SK-N-SH (cell line): ENCODE measurements around the gene LEMD1. TPM values are rescaled to one million over a fixed set of nuclear protein-coding genes. Genes with fewer than 3 reads are reported as not detected.
"Not testable (repeated sequence)": the region's sequence is repeated elsewhere in the genome, so short reads cannot be mapped to it uniquely, and the experiment has no call there.

Experiments used
- CTCF ChIA-PET: fragments of 300-600, 350-600 bp; formaldehyde crosslinking; extraction: SDS; loops from one replicate; lab custom pipeline; 2021; lab: Yijun Ruan, JAX
- POLR2A ChIA-PET: fragments of 350-600 bp; sonication (Branson Sonifier 250); formaldehyde crosslinking; extraction: SDS; loops from one replicate; lab custom pipeline; 2020; ENCODE audit warnings: antibody characterized with exemption, inconsistent platforms; lab: Yijun Ruan, JAX
- DNase-seq: peaks from one replicate; pipeline ENCODE4 v3.0.0; 2012
- H2AFZ ChIP-seq: fragments of 200-600 bp; sonication (generic); 2 replicates; pipeline ENCODE4 v1.8.1; 2016; ENCODE audit warnings: antibody characterized with exemption, mild to moderate bottlenecking, low read depth
- H3F3A ChIP-seq: fragments of 200-600 bp; sonication (generic); replicated peaks from 2 replicates; pipeline ENCODE3; 2016; ENCODE audit warnings: antibody characterized with exemption, mild to moderate bottlenecking; ENCODE audit not compliant: insufficient read depth
- H3K27ac ChIP-seq, 2 experiments: fragments of 200-500 bp in 1 of 2; fragments of 200-600 bp in 1 of 2; sonication (Bioruptor generic) in 1 of 2; sonication (generic), shearing (Covaris generic) in 1 of 2; 2 replicates each; pipeline versions ENCODE4 v1.5.1 to v1.6.1; 2014 to 2016; ENCODE audit warnings: low read depth in 2 of 2, inconsistent platforms in 1 of 2, low read length in 1 of 2, mild to moderate bottlenecking in 1 of 2, mixed read lengths in 1 of 2
- H3K27me3 ChIP-seq: fragments of 200-600 bp; sonication (generic), shearing (Covaris generic); 2 replicates; pipeline ENCODE4 v1.6.1; 2016; ENCODE audit warnings: mixed run types; ENCODE audit not compliant: insufficient read depth
- H3K36me3 ChIP-seq, 2 experiments: fragments of 200-500 bp in 1 of 2; fragments of 200-600 bp in 1 of 2; sonication (Bioruptor generic) in 1 of 2; sonication (generic) in 1 of 2; replicated peaks in 1 of 2; 2 replicates each; pipeline versions ENCODE3 to v1.5.1; 2014 to 2016; ENCODE audit warnings: low read length in 1 of 2, mild to moderate bottlenecking in 1 of 2; ENCODE audit not compliant: insufficient read depth in 2 of 2, control insufficient read depth in 1 of 2
- H3K4me1 ChIP-seq, 2 experiments: fragments of 200-500 bp in 1 of 2; fragments of 200-600 bp in 1 of 2; sonication (Bioruptor generic) in 1 of 2; sonication (generic), shearing (Covaris generic) in 1 of 2; 2 replicates each; pipeline versions ENCODE4 v1.5.1 to v1.6.1; 2014 to 2016; ENCODE audit warnings: low read depth in 1 of 2, low read length in 1 of 2, mixed run types in 1 of 2; ENCODE audit not compliant: insufficient read depth in 2 of 2, control insufficient read depth in 1 of 2
- H3K4me2 ChIP-seq: fragments of 200-600 bp; sonication (generic), shearing (Covaris generic); 2 replicates; pipeline ENCODE4 v1.6.1; 2017; ENCODE audit warnings: mixed run types
- H3K4me3 ChIP-seq, 2 experiments: fragments of 200-500 bp in 1 of 2; fragments of 200-600 bp in 1 of 2; sonication (Bioruptor generic) in 1 of 2; sonication (generic), shearing (Covaris generic) in 1 of 2; 2 replicates each; pipeline versions ENCODE4 v1.5.1 to v1.8.1; 2014 to 2016; ENCODE audit warnings: low read depth in 2 of 2, inconsistent platforms in 1 of 2, low read length in 1 of 2, mild to moderate bottlenecking in 1 of 2, mixed read lengths in 1 of 2, moderate library complexity in 1 of 2
- H3K79me2 ChIP-seq: fragments of 200-600 bp; sonication (generic); 2 replicates; pipeline ENCODE4 v1.8.1; 2017; ENCODE audit warnings: mild to moderate bottlenecking; ENCODE audit not compliant: insufficient read depth
- H3K9ac ChIP-seq: fragments of 200-600 bp; sonication (generic); 2 replicates; pipeline ENCODE4 v1.6.1; 2017; ENCODE audit warnings: mixed run types
- H3K9me2 ChIP-seq: fragments of 200-600 bp; sonication (generic); 2 replicates; pipeline ENCODE4 v1.6.1; 2017; ENCODE audit warnings: mixed run types
- H3K9me3 ChIP-seq: fragments of 200-600 bp; sonication (generic); 2 replicates; pipeline ENCODE4 v1.6.1; 2017; ENCODE audit warnings: mixed run types, mild to moderate bottlenecking, moderate library complexity
- H4K20me1 ChIP-seq: fragments of 200-600 bp; sonication (generic); 2 replicates; pipeline ENCODE4 v1.6.1; 2017; ENCODE audit warnings: mild to moderate bottlenecking, mixed run types; ENCODE audit not compliant: insufficient read depth
- ELF1 ChIP-seq: IDR thresholded peaks from 2 replicates; pipeline ENCODE4 v1.4.0; 2012
- EP300 ChIP-seq, 2 experiments: IDR thresholded peaks; 2 replicates each; pipeline versions ENCODE4 v1.4.0 to v1.6.1; 2012; ENCODE audit warnings: borderline replicate concordance in 1 of 2, low read depth in 1 of 2, low read length in 1 of 2
- EZH2phosphoT487 ChIP-seq: fragments of 200-600 bp; sonication (generic); IDR thresholded peaks from 2 replicates; pipeline ENCODE4 v1.6.1; 2017; ENCODE audit warnings: low read depth, mixed run types, mild to moderate bottlenecking, antibody characterized with exemption, moderate library complexity, borderline replicate concordance
- FOSL2 ChIP-seq: IDR thresholded peaks from 2 replicates; pipeline ENCODE4 v1.4.0; 2012; ENCODE audit warnings: low read depth, mild to moderate bottlenecking, moderate library complexity, borderline replicate concordance
- FOXM1 ChIP-seq: IDR thresholded peaks from 2 replicates; pipeline ENCODE4 v1.4.0; 2012; ENCODE audit warnings: low read depth, mild to moderate bottlenecking
- GATA2 ChIP-seq: sonication (generic); formaldehyde crosslinking; IDR thresholded peaks from 2 replicates; pipeline ENCODE4 v1.5.0; 2020; ENCODE audit warnings: mild to moderate bottlenecking, missing genetic modification reagents
- MEF2A ChIP-seq: IDR thresholded peaks from 2 replicates; pipeline ENCODE4 v1.4.0; 2012; ENCODE audit warnings: low read depth, borderline replicate concordance
- NFIC ChIP-seq: IDR thresholded peaks from 2 replicates; pipeline ENCODE4 v1.4.0; 2012; ENCODE audit warnings: borderline replicate concordance
- NRF1 ChIP-seq: IDR thresholded peaks from 2 replicates; pipeline ENCODE4 v1.6.1; 2012; ENCODE audit warnings: low read depth, mild to moderate bottlenecking, low read length
- SMC3 ChIP-seq: IDR thresholded peaks from 2 replicates; pipeline ENCODE4 v1.6.1; 2012; ENCODE audit warnings: low read depth, low read length, improper control_type of control experiment
- WGBS: methylation state at CpG from one replicate; pipeline ENCODE4 v1.1.6; 2017; ENCODE audit warnings: low lambda C conversion rate; 5-methylcytosine and 5-hydroxymethylcytosine counted together
- polyA plus RNA-seq, 3 experiments: library from polyadenylated mRNA; depleted of rRNA; stranded (reverse); fragments of >200 nt; gene quantifications; 2 replicates each; pipeline ENCODE4 v1.2.3, GENCODE V29; 2012
- TF ChIP-seq, protein P1 (sequence below): IDR thresholded peaks from 2 replicates; pipeline ENCODE4 v1.4.0; 2012; ENCODE audit warnings: low read depth, borderline replicate concordance
- TF ChIP-seq, protein P2 (sequence below): fragments of 200-600 bp; sonication (generic); IDR thresholded peaks from 2 replicates; pipeline ENCODE4 v1.6.1; 2017; ENCODE audit warnings: antibody characterized with exemption, mild to moderate bottlenecking, moderate library complexity

Gene LEMD1
- polyA plus RNA-seq, 1 of the 3 experiments (the other 2 are of a cell fraction) = not detected

DNA sequence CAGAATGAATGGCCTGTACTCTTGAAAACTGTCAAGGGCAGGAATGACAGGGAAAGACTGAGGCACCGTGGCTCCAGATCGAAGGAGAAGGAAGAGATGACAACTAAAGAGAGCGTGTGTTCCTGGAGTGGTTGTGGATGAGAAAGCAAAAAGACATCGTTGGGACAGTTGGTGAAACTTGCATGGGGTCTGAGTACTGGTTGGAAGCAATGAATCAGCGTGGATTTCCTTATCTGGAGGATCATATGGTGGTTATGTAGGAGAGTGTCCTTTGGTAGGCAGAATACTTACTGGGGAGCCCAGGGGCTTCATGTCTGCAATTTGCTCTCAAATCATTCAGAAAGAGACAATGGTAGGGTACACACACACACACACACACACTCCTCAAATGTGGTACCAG lies 13.9 kb downstream of the LEMD1 start:
- H3K27me3 ChIP-seq = peaks cover 7% of the 10 kb centered on the region; the same call in 1 of the 2 replicates
- TF ChIP-seq, protein P1, sequence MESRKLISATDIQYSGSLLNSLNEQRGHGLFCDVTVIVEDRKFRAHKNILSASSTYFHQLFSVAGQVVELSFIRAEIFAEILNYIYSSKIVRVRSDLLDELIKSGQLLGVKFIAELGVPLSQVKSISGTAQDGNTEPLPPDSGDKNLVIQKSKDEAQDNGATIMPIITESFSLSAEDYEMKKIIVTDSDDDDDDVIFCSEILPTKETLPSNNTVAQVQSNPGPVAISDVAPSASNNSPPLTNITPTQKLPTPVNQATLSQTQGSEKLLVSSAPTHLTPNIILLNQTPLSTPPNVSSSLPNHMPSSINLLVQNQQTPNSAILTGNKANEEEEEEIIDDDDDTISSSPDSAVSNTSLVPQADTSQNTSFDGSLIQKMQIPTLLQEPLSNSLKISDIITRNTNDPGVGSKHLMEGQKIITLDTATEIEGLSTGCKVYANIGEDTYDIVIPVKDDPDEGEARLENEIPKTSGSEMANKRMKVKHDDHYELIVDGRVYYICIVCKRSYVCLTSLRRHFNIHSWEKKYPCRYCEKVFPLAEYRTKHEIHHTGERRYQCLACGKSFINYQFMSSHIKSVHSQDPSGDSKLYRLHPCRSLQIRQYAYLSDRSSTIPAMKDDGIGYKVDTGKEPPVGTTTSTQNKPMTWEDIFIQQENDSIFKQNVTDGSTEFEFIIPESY = no peak
- no peak for DNase-seq
- H3K27ac ChIP-seq = no peak overlapping the region
- no peaks in the 10 kb centered on the region for H3K36me3 ChIP-seq
- no peaks in the 10 kb centered on the region for H3F3A ChIP-seq
- H3K4me2 ChIP-seq = no peak overlapping the region
- no peak overlapping the region for H2AFZ ChIP-seq
- H3K9ac ChIP-seq = no peak overlapping the region
- H3K4me3 ChIP-seq = no peak overlapping the region
- no peaks in the 10 kb centered on the region for H3K9me3 ChIP-seq
- POLR2A ChIA-PET = no interaction called here
- H4K20me1 ChIP-seq = no peaks in the 10 kb centered on the region
- no peaks in the 10 kb centered on the region for H3K9me2 ChIP-seq
- CTCF ChIA-PET = interaction anchor here (2.8 kb wide), 1 partner anchor 78 kb away, joined by 14 read pairs; no protein-coding TSS in a partner anchor
- H3K4me1 ChIP-seq = no peaks in the 10 kb centered on the region
- no peaks in the 10 kb centered on the region for H3K79me2 ChIP-seq
- 35% methylated on average over 5 of the region's 5 CpGs for WGBS

GRCh38 chr1:205406252-205406651 lies 15.6 kb downstream of the LEMD1 start:
- H3K27me3 ChIP-seq, DNase-seq, H3K4me2 ChIP-seq, H3K4me1 ChIP-seq, H3K9ac ChIP-seq, H3K36me3 ChIP-seq, H3K4me3 ChIP-seq, H3K9me2 ChIP-seq, H2AFZ ChIP-seq, H4K20me1 ChIP-seq, H3F3A ChIP-seq, H3K79me2 ChIP-seq, POLR2A ChIA-PET, H3K9me3 ChIP-seq, H3K27ac ChIP-seq: not testable (repeated sequence)
- CTCF ChIA-PET = interaction anchor here (1.1 to 1.5 kb wide), 4 partner anchors 9 to 117 kb away, joined by 3 to 5 read pairs (median 4); no protein-coding TSS in a partner anchor
- WGBS = 35% methylated on average over 5 of the region's 12 CpGs

DNA sequence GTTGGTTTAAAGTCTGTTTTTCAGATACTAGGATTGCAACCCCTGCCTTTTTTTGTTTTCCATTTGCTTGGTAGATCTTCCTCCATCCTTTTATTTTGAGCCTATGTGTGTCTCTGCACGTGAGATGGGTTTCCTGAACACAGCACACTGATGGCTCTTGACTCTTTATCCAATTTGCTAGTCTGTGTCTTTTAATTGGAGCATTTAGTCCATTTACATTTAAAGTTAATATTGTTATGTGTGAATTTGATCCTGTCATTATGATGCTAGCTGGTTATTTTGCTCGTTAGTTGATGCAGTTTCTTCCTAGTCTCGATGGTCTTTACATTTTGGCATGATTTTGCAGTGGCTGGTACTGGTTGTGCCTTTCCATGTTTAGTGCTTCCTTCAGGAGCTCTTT lies 17.4 kb downstream of the LEMD1 start:
- H3K9me3 ChIP-seq, H3K79me2 ChIP-seq, H3K4me1 ChIP-seq, H3K9ac ChIP-seq, H3F3A ChIP-seq, DNase-seq, H3K36me3 ChIP-seq, H3K27me3 ChIP-seq, CTCF ChIA-PET, H4K20me1 ChIP-seq, H3K4me3 ChIP-seq, H3K27ac ChIP-seq, POLR2A ChIA-PET, H3K9me2 ChIP-seq, H3K4me2 ChIP-seq, H2AFZ ChIP-seq: not testable (repeated sequence)
- 9% methylated on average over 3 of the region's 3 CpGs for WGBS

GRCh38 chr1:205398586-205398985 lies 23.3 kb downstream of the LEMD1 start:
- 87% methylated on average over 4 of the region's 4 CpGs for WGBS
- H3K4me2 ChIP-seq = no peak overlapping the region
- H4K20me1 ChIP-seq = no peaks in the 10 kb centered on the region
- H3K27me3 ChIP-seq = no peaks in the 10 kb centered on the region
- H3K36me3 ChIP-seq = no peaks in the 10 kb centered on the region
- H3K4me1 ChIP-seq = no peaks in the 10 kb centered on the region
- no peak overlapping the region for H2AFZ ChIP-seq
- H3K27ac ChIP-seq = no peak overlapping the region
- H3F3A ChIP-seq = no peaks in the 10 kb centered on the region
- CTCF ChIA-PET = interaction anchor here (0.9 to 7.1 kb wide), 8 partner anchors 9 to 125 kb away, joined by 3 to 190 read pairs (median 11); no protein-coding TSS in a partner anchor
- no peak overlapping the region for H3K4me3 ChIP-seq
- no peaks in the 10 kb centered on the region for H3K79me2 ChIP-seq
- POLR2A ChIA-PET = no interaction called here
- DNase-seq = no peak
- no peak overlapping the region for H3K9ac ChIP-seq
- no peaks in the 10 kb centered on the region for H3K9me2 ChIP-seq
- no peaks in the 10 kb centered on the region for H3K9me3 ChIP-seq
- TF ChIP-seq EZH2phosphoT487 (no peak), MEF2A (no peak), GATA2 (CRISPR knock-in tag) (no peak), FOXM1 (no peak), EP300 (IDR thresholded peaks at IDR 0.05; ENCODE audit: borderline replicate concordance in 1 of 2, low read depth in 1 of 2, low read length in 1 of 2) (no peak), NFIC (no peak), ELF1 (no peak), NRF1 (no peak), SMC3 (no peak), FOSL2 (no peak)
- TF ChIP-seq, protein P2, sequence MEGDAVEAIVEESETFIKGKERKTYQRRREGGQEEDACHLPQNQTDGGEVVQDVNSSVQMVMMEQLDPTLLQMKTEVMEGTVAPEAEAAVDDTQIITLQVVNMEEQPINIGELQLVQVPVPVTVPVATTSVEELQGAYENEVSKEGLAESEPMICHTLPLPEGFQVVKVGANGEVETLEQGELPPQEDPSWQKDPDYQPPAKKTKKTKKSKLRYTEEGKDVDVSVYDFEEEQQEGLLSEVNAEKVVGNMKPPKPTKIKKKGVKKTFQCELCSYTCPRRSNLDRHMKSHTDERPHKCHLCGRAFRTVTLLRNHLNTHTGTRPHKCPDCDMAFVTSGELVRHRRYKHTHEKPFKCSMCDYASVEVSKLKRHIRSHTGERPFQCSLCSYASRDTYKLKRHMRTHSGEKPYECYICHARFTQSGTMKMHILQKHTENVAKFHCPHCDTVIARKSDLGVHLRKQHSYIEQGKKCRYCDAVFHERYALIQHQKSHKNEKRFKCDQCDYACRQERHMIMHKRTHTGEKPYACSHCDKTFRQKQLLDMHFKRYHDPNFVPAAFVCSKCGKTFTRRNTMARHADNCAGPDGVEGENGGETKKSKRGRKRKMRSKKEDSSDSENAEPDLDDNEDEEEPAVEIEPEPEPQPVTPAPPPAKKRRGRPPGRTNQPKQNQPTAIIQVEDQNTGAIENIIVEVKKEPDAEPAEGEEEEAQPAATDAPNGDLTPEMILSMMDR = no peak
